Activated CD8-positive, alpha-beta memory T cell treated with anti-CD3 and anti-CD28 coated beads, Interleukin-2, amount 50 U/mL, for 1 hour (primary cell): ENCODE measurements around the gene BMF.
"Not testable (repeated sequence)": the region's sequence is repeated elsewhere in the genome, so short reads cannot be mapped to it uniquely, and the experiment has no call there.

ENCODE experiments used
- DNase-seq: peaks from one replicate; pipeline ENCODE4 v3.0.0-alpha.2; 2020; ENCODE audit errors: extremely low read depth

BMF gene

GRCh38 chr15:40108855-40109735 is at the start of gene BMF:
TSS of gene BMF (minus strand) at chr15:40108879. CDS start at chr15:40106086, 2,793 bp downstream.
- DNase-seq: peak; percentile 91

GRCh38 chr15:40157778-40158447 is 49.2 kb upstream of the BMF start:
- no peak for DNase-seq

GRCh38 chr15:40155270-40155910 is 46.7 kb upstream of the BMF start:
- no peak for DNase-seq

GRCh38 chr15:40154821-40155220 is 46.1 kb upstream of the BMF start:
- not testable (repeated sequence) for DNase-seq

GRCh38 chr15:40151991-40152390 is 43.3 kb upstream of the BMF start:
- DNase-seq: no peak

GRCh38 chr15:40151499-40151898 is 42.8 kb upstream of the BMF start:
- DNase-seq: no peak

- DNase-seq: no peak
These were observed 41.7 kb upstream of the BMF start for GRCh38 chr15:40150163-40150925.

GRCh38 chr15:40149339-40149738 is 40.7 kb upstream of the BMF start:
- DNase-seq: no peak

- DNase-seq: no peak
These were observed 37.4 kb upstream of the BMF start for GRCh38 chr15:40146037-40146436.

- no peak for DNase-seq
These were observed 33.7 kb upstream of the BMF start for GRCh38 chr15:40142428-40142827.

- DNase-seq: not testable (repeated sequence)
These were observed 29.5 kb upstream of the BMF start for GRCh38 chr15:40138201-40138570.

- DNase-seq: no peak
These were observed 28.9 kb upstream of the BMF start for GRCh38 chr15:40137303-40138200.

- DNase-seq: no peak
These were observed 28.0 kb upstream of the BMF start for GRCh38 chr15:40136470-40137302.

- DNase-seq: not testable (repeated sequence)
These were observed 27.3 kb upstream of the BMF start for GRCh38 chr15:40135846-40136450.

- DNase-seq: no peak
These were observed 26.2 kb upstream of the BMF start for GRCh38 chr15:40134885-40135284.

GRCh38 chr15:40133544-40133943 is 24.9 kb upstream of the BMF start:
- DNase-seq: no peak

GRCh38 chr15:40130799-40131502 is 22.3 kb upstream of the BMF start:
- no peak for DNase-seq

GRCh38 chr15:40130118-40130517 is 21.4 kb upstream of the BMF start:
- DNase-seq: no peak
